Nephron progenitor cell (in vitro differentiated cells): ENCODE data around the gene ATAD3A.
A peak's percentile ranks its signal among the peaks of the same experiment; 100 is the strongest.
"Not testable (repeated sequence)": the region's sequence is repeated elsewhere in the genome, so short reads cannot be mapped to it uniquely, and the experiment has no call there.

Experiments used
- DNase-seq: peaks from one replicate; pipeline ENCODE4 v3.0.0; 2021
- H3K27ac Mint-ChIP-seq: 2 replicates; pipeline ENCODE4 v1.8.0; 2021; ENCODE audit warnings: mild to moderate bottlenecking, moderate library complexity, mixed read lengths
- H3K27me3 Mint-ChIP-seq: 2 replicates; pipeline ENCODE4 v1.8.0; 2021; ENCODE audit warnings: mild to moderate bottlenecking, low read depth, mixed read lengths; ENCODE audit not compliant: poor library complexity
- H3K36me3 Mint-ChIP-seq: 2 replicates; pipeline ENCODE4 v1.8.0; 2021; ENCODE audit warnings: low read depth, mixed read lengths
- H3K4me1 Mint-ChIP-seq: 2 replicates; pipeline ENCODE4 v1.8.0; 2021; ENCODE audit warnings: mixed read lengths
- H3K4me3 Mint-ChIP-seq: 2 replicates; pipeline ENCODE4 v1.8.0; 2021; ENCODE audit warnings: mild to moderate bottlenecking, moderate library complexity, mixed read lengths
- H3K9me3 Mint-ChIP-seq: 2 replicates; pipeline ENCODE4 v1.8.0; 2021; ENCODE audit warnings: mild to moderate bottlenecking, moderate library complexity, mixed read lengths
- CTCF ChIP-seq: fragments of 200-600 bp; sonication (generic); IDR thresholded peaks from 2 replicates; pipeline ENCODE4 v1.5.0; 2021; ENCODE audit warnings: antibody characterized with exemption

Gene ATAD3A

GRCh38 chr1:1490633-1491230 lies 21.2 kb upstream of the ATAD3A start:
- Mint-ChIP-seq H3K36me3 (peaks cover 54% of the 10 kb centered on the region), H3K27ac (no peak overlapping the region), H3K4me1 (no peaks in the 10 kb centered on the region), H3K9me3 (peaks cover 33% of the 10 kb centered on the region), H3K27me3 (no peaks in the 10 kb centered on the region), H3K4me3 (no peak overlapping the region)
- no peak for TF ChIP-seq CTCF
- DNase-seq, result no peak

- TF ChIP-seq CTCF, result no peak
- H3K27ac Mint-ChIP-seq, result no peak overlapping the region
- H3K4me3 Mint-ChIP-seq, result no peak overlapping the region
- peaks cover 54% of the 10 kb centered on the region for H3K36me3 Mint-ChIP-seq
- H3K27me3 Mint-ChIP-seq, result no peaks in the 10 kb centered on the region
- H3K4me1 Mint-ChIP-seq, result no peaks in the 10 kb centered on the region
- DNase-seq, result no peak
- peaks cover 33% of the 10 kb centered on the region for H3K9me3 Mint-ChIP-seq
Observed at GRCh38 chr1:1491601-1492000, 20.4 kb upstream of the ATAD3A start.

- Mint-ChIP-seq H3K36me3 (peaks cover 45% of the 10 kb centered on the region), H3K9me3 (peaks cover 33% of the 10 kb centered on the region)
- not testable (repeated sequence) for H3K4me3 Mint-ChIP-seq
Observed at GRCh38 chr1:1494311-1494710, 17.7 kb upstream of the ATAD3A start.

GRCh38 chr1:1495461-1495975 lies 16.4 kb upstream of the ATAD3A start:
- not testable (repeated sequence) for H3K4me1 Mint-ChIP-seq, H3K27ac Mint-ChIP-seq, H3K27me3 Mint-ChIP-seq, H3K4me3 Mint-ChIP-seq, DNase-seq
- Mint-ChIP-seq H3K9me3 (peaks cover 28% of the 10 kb centered on the region), H3K36me3 (peaks cover 33% of the 10 kb centered on the region)

More at GRCh38 chr1:1494311-1494710, 17.7 kb upstream of the ATAD3A start:
- not testable (repeated sequence) for H3K27me3 Mint-ChIP-seq, DNase-seq, H3K27ac Mint-ChIP-seq, H3K4me1 Mint-ChIP-seq

GRCh38 chr1:1504777-1505365 lies 7.1 kb upstream of the ATAD3A start:
- TF ChIP-seq CTCF, result peak; percentile 64
- peak overlapping the region; percentile 99 for H3K27ac Mint-ChIP-seq
- DNase-seq, result peak; percentile 76
- not testable (repeated sequence) for H3K36me3 Mint-ChIP-seq, H3K9me3 Mint-ChIP-seq, H3K27me3 Mint-ChIP-seq
- peak overlapping the region; percentile 71 for H3K4me3 Mint-ChIP-seq
- H3K4me1 Mint-ChIP-seq, result peaks cover 26% of the 10 kb centered on the region

- peaks cover 26% of the 10 kb centered on the region for H3K4me1 Mint-ChIP-seq
- H3K9me3 Mint-ChIP-seq, H3K27me3 Mint-ChIP-seq, H3K36me3 Mint-ChIP-seq: not testable (repeated sequence)
- DNase-seq, result peak; percentile 46
- peak overlapping the region; percentile 99 for H3K27ac Mint-ChIP-seq
- H3K4me3 Mint-ChIP-seq, result peak overlapping the region; percentile 71
Observed at GRCh38 chr1:1505366-1505798, 6.6 kb upstream of the ATAD3A start.

- H3K9me3 Mint-ChIP-seq, DNase-seq, H3K27me3 Mint-ChIP-seq, H3K36me3 Mint-ChIP-seq: not testable (repeated sequence)
- H3K4me1 Mint-ChIP-seq, result peaks cover 28% of the 10 kb centered on the region
- peak overlapping the region; percentile 66 for H3K4me3 Mint-ChIP-seq
- H3K27ac Mint-ChIP-seq, result peak overlapping the region; percentile 87
Observed at GRCh38 chr1:1505801-1506200, 6.2 kb upstream of the ATAD3A start.

GRCh38 chr1:1507305-1507704 lies 4.7 kb upstream of the ATAD3A start:
- Mint-ChIP-seq H3K9me3 (no peaks in the 10 kb centered on the region), H3K27ac (peak overlapping the region; percentile 39), H3K4me1 (peaks cover 33% of the 10 kb centered on the region), H3K27me3 (no peaks in the 10 kb centered on the region), H3K4me3 (no peak overlapping the region), H3K36me3 (no peaks in the 10 kb centered on the region)
- no peak for TF ChIP-seq CTCF
- no peak for DNase-seq

- H3K9me3 Mint-ChIP-seq, H3K27me3 Mint-ChIP-seq, H3K4me3 Mint-ChIP-seq, H3K27ac Mint-ChIP-seq, H3K36me3 Mint-ChIP-seq, DNase-seq: not testable (repeated sequence)
- H3K4me1 Mint-ChIP-seq, result peaks cover 39% of the 10 kb centered on the region
Observed at GRCh38 chr1:1508775-1509464, 3.0 kb upstream of the ATAD3A start.

GRCh38 chr1:1509465-1509850 lies 2.5 kb upstream of the ATAD3A start:
- DNase-seq, H3K4me3 Mint-ChIP-seq, H3K9me3 Mint-ChIP-seq, H3K27ac Mint-ChIP-seq, H3K27me3 Mint-ChIP-seq, H3K36me3 Mint-ChIP-seq: not testable (repeated sequence)
- peaks cover 41% of the 10 kb centered on the region for H3K4me1 Mint-ChIP-seq
